IMR-90 (cell line): ENCODE data around the gene KRT72.

Experiments
- MXI1 ChIP-seq: IDR thresholded peaks from 2 replicates; pipeline ENCODE4 v1.6.1; 2012; ENCODE audit warnings: low read depth, mild to moderate bottlenecking, low read length, moderate library complexity, borderline replicate concordance
- POLR2A ChIP-seq: IDR thresholded peaks from 2 replicates; pipeline ENCODE4 v1.6.1; 2012; ENCODE audit warnings: mild to moderate bottlenecking, low read depth, low read length
- RCOR1 ChIP-seq: IDR thresholded peaks from 2 replicates; pipeline ENCODE4 v1.6.1; 2012; ENCODE audit warnings: mild to moderate bottlenecking, low read length, improper control_type of control experiment; ENCODE audit not compliant: insufficient replicate concordance
- TF ChIP-seq, protein P1 (sequence below): conservative IDR thresholded peaks from 2 replicates; pipeline ENCODE4 v1.5.1; 2012; ENCODE audit warnings: mild to moderate bottlenecking, low read depth, low read length, improper control_type of control experiment

DNA sequence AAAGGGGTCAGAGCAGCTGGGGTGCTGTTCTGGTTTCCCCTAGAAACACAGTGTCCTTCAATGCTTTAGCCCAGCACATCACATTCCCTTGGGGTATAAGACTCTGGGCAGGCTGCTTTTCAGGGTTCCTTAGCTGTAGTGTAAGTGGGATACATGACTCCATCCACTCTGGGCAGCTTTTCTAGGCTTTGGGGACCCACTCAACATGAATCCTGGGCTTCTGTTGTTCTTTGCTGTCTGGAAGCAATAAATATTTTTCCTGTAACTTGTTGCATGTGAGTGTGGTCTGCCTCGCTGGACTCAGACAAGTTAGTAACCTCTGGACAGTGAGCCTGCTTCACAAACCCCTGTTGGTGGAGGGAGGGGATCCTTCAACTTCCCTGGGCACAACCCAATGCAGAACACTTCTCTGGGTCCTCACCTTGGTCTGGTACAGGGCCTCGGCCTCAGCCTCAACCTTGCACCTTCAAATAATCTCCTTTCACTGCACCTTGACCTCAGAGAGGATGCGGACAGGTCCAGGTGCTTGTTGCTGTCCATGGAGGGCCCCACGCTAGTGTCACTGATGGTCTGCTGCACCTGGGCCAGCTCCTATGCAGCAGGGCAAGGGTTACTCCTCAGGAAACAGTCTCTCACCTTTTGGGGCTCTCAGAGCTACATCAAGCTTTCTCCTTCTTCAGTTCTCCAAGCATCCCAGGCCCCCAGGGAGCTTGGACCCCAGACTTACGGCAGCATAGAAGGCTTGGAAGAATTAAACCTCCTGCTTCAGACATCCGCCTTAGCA, 30.6 kb upstream of the KRT72 start:
- TF ChIP-seq POLR2A = no peak
- TF ChIP-seq, protein P1, sequence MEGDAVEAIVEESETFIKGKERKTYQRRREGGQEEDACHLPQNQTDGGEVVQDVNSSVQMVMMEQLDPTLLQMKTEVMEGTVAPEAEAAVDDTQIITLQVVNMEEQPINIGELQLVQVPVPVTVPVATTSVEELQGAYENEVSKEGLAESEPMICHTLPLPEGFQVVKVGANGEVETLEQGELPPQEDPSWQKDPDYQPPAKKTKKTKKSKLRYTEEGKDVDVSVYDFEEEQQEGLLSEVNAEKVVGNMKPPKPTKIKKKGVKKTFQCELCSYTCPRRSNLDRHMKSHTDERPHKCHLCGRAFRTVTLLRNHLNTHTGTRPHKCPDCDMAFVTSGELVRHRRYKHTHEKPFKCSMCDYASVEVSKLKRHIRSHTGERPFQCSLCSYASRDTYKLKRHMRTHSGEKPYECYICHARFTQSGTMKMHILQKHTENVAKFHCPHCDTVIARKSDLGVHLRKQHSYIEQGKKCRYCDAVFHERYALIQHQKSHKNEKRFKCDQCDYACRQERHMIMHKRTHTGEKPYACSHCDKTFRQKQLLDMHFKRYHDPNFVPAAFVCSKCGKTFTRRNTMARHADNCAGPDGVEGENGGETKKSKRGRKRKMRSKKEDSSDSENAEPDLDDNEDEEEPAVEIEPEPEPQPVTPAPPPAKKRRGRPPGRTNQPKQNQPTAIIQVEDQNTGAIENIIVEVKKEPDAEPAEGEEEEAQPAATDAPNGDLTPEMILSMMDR = no peak
- no peak for TF ChIP-seq MXI1
- TF ChIP-seq RCOR1 = no peak
